ENCODE results near the gene LGALS9.

DNA sequence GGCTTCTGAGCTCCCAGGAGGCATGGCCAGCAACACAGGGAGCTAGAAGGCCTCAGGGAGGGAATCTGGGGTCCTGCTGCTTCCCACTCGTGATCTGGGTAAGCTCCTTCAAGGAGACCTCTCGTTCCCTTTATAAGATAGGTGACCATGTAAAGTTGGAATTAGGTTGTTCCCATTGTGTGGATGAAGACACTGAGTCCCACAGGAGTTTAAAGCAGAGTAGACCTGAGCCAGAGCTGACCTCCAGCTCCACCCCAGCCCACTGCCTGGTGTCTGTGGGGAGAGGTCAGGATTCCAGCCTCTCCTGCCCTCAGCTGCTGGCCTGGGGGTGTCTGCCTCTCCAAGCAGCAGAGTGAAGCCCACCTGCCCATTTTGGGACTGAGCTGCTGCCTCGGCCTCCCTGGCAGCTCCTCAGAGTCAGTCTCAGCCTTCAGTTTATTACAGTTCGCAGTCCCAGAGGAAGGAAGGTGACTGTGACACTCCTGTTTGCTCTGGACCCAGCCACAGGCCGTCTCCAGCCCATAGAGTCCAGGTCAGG, 33.1 kb upstream of the LGALS9 start:
- TF ChIP-seq, protein P1, sequence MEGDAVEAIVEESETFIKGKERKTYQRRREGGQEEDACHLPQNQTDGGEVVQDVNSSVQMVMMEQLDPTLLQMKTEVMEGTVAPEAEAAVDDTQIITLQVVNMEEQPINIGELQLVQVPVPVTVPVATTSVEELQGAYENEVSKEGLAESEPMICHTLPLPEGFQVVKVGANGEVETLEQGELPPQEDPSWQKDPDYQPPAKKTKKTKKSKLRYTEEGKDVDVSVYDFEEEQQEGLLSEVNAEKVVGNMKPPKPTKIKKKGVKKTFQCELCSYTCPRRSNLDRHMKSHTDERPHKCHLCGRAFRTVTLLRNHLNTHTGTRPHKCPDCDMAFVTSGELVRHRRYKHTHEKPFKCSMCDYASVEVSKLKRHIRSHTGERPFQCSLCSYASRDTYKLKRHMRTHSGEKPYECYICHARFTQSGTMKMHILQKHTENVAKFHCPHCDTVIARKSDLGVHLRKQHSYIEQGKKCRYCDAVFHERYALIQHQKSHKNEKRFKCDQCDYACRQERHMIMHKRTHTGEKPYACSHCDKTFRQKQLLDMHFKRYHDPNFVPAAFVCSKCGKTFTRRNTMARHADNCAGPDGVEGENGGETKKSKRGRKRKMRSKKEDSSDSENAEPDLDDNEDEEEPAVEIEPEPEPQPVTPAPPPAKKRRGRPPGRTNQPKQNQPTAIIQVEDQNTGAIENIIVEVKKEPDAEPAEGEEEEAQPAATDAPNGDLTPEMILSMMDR (IDR thresholded peaks at IDR 0.05): no peak
- no peak for TF ChIP-seq EZH2 (IDR thresholded peaks at IDR 0.05)

All from neural progenitor cell (in vitro differentiated cells).